ENCODE results near the gene FKBP1C. TPM values are rescaled to one million over a fixed set of nuclear protein-coding genes. Genes with fewer than 3 reads are reported as not detected.

The FKBP1C gene
- total RNA-seq, 2 experiments from 2014 or later: 1.5 to 1.7 TPM

- H3K4me1 Mint-ChIP-seq (ENCODE audit: low read depth): no peaks in the 10 kb centered on the region
- DNase-seq (peak; percentile 5), ATAC-seq (no peak)
- no peak for TF ChIP-seq CTCF (IDR thresholded peaks at IDR 0.05)
- POLR2A ChIA-PET: no interaction called here
- H3K36me3 Mint-ChIP-seq (ENCODE audit: low read depth): no peaks in the 10 kb centered on the region
- H3K27ac Mint-ChIP-seq: no peak overlapping the region
- H3K4me3 Mint-ChIP-seq: no peak overlapping the region
- intact Hi-C loops (cut with micrococcal nuclease): no loop called here
- H3K27me3 Mint-ChIP-seq: no peaks in the 10 kb centered on the region
- CTCF ChIA-PET: no interaction called here
- H3K9me3 Mint-ChIP-seq: no peaks in the 10 kb centered on the region
Measured at GRCh38 chr6:63245909-63246308, 34.6 kb downstream of the FKBP1C start.

GRCh38 chr6:63246581-63246980 is 35.3 kb downstream of the FKBP1C start:
- Mint-ChIP-seq H3K36me3 (ENCODE audit: low read depth) (no peaks in the 10 kb centered on the region), H3K27ac (no peak overlapping the region), H3K4me3 (no peak overlapping the region), H3K27me3 (no peaks in the 10 kb centered on the region), H3K4me1 (ENCODE audit: low read depth) (no peaks in the 10 kb centered on the region), H3K9me3 (no peaks in the 10 kb centered on the region)
- POLR2A ChIA-PET: no interaction called here
- ATAC-seq: no peak
- intact Hi-C loops (cut with micrococcal nuclease): no loop called here
- no peak for DNase-seq
- TF ChIP-seq CTCF (IDR thresholded peaks at IDR 0.05): no peak
- CTCF ChIA-PET: no interaction called here

GRCh38 chr6:63249875-63250482 is 38.7 kb downstream of the FKBP1C start:
- Mint-ChIP-seq H3K9me3 (no peaks in the 10 kb centered on the region), H3K4me1 (ENCODE audit: low read depth) (no peaks in the 10 kb centered on the region), H3K36me3 (ENCODE audit: low read depth) (no peaks in the 10 kb centered on the region), H3K4me3 (no peak overlapping the region), H3K27ac (no peak overlapping the region), H3K27me3 (no peaks in the 10 kb centered on the region)
- no peak for TF ChIP-seq CTCF (IDR thresholded peaks at IDR 0.05)
- ATAC-seq (no peak), DNase-seq (no peak)
- ChIA-PET CTCF (no interaction called here), POLR2A (no interaction called here)
- intact Hi-C loops (cut with micrococcal nuclease): no loop called here

- ChIA-PET CTCF (no interaction called here), POLR2A (no interaction called here)
- Mint-ChIP-seq H3K9me3 (no peaks in the 10 kb centered on the region), H3K27ac (no peak overlapping the region), H3K4me1 (ENCODE audit: low read depth) (no peaks in the 10 kb centered on the region), H3K36me3 (ENCODE audit: low read depth) (no peaks in the 10 kb centered on the region), H3K27me3 (no peaks in the 10 kb centered on the region), H3K4me3 (no peak overlapping the region)
- intact Hi-C loops (cut with micrococcal nuclease): no loop called here
- TF ChIP-seq CTCF (IDR thresholded peaks at IDR 0.05): no peak
- ATAC-seq (no peak), DNase-seq (no peak)
Measured at GRCh38 chr6:63259153-63259552, 47.9 kb downstream of the FKBP1C start.

- POLR2A ChIA-PET: no interaction called here
- Mint-ChIP-seq H3K4me3 (no peak overlapping the region), H3K4me1 (ENCODE audit: low read depth) (no peaks in the 10 kb centered on the region), H3K27me3 (no peaks in the 10 kb centered on the region), H3K36me3 (ENCODE audit: low read depth) (no peaks in the 10 kb centered on the region), H3K9me3 (no peaks in the 10 kb centered on the region), H3K27ac (no peak overlapping the region)
- CTCF ChIA-PET: interaction anchor here (0.7 kb wide), 1 partner anchor 592 kb away, joined by 3 read pairs; no protein-coding TSS in a partner anchor
- TF ChIP-seq CTCF (IDR thresholded peaks at IDR 0.05): no peak
- intact Hi-C loops (cut with micrococcal nuclease): no loop called here
- no peak for DNase-seq
- no peak for ATAC-seq
Measured at GRCh38 chr6:63261820-63262219, 50.6 kb downstream of the FKBP1C start.

Other genes starting within 250 kb of the FKBP1C start
- gene LGSN, start 108.5 kb downstream of the FKBP1C start, total RNA-seq: not detected

Measured in activated CD8-positive, alpha-beta T cell treated with anti-CD3 and anti-CD28 coated beads for 36 hours (primary cell).